Tibial nerve (tissue), 4 donors: ENCODE measurements around the gene ARID5B. TPM values are rescaled to one million over a fixed set of nuclear protein-coding genes. Genes with fewer than 3 reads are reported as not detected.

Experiments
- DNase-seq, 2 donors: peaks; one replicate each; pipeline ENCODE4 v3.0.0-alpha.2; 2019; ENCODE audit warnings: low spot score in 2 of 2
- H3K27ac ChIP-seq, 4 donors: fragments of 200-600 bp; sonication (generic) in 3 of 4; one replicate each; pipeline ENCODE4 v1.5.1; 2017 to 2019; ENCODE audit warnings: mild to moderate bottlenecking in 1 of 4
- H3K27me3 ChIP-seq, 2 donors: fragments of 200-600 bp; sonication (generic) in 1 of 2; one replicate each; pipeline versions ENCODE4 v1.5.1 to v1.6.0; 2017 to 2019
- H3K36me3 ChIP-seq, 3 donors: fragments of 200-600 bp; sonication (generic); one replicate each; pipeline ENCODE4 v1.5.1; 2018 to 2019
- H3K4me1 ChIP-seq, 4 donors: fragments of 200-600 bp; sonication (generic) in 3 of 4; one replicate each; pipeline ENCODE4 v1.5.1; 2017 to 2019
- H3K4me3 ChIP-seq, 4 donors: fragments of 200-600 bp; sonication (generic) in 3 of 4; one replicate each; pipeline ENCODE4 v1.5.1; 2017 to 2019; ENCODE audit warnings: mild to moderate bottlenecking in 1 of 4, moderate library complexity in 1 of 4
- H3K9me3 ChIP-seq, 4 donors: fragments of 200-600 bp; sonication (generic) in 3 of 4; one replicate each; pipeline ENCODE4 v1.5.1; 2017 to 2019
- CTCF ChIP-seq, 5 experiments: fragments of 200-600 bp in 3 of 5; fragments of 450-650 bp in 2 of 5; sonication (generic) in 3 of 5; IDR thresholded peaks; one replicate each; pipeline ENCODE4 v1.5.1; 2016 to 2019; ENCODE audit warnings: antibody characterized with exemption in 5 of 5, mild to moderate bottlenecking in 3 of 5, moderate library complexity in 2 of 5
- EP300 ChIP-seq, 2 donors: sonication (generic); formaldehyde crosslinking; IDR thresholded peaks; one replicate each; pipeline ENCODE4 v1.6.1; 2017; ENCODE audit warnings: antibody characterized with exemption in 2 of 2, mild to moderate bottlenecking in 1 of 2
- POLR2A ChIP-seq, 2 donors: fragments of 450-650 bp; IDR thresholded peaks; one replicate each; pipeline ENCODE4 v1.6.1; 2017; ENCODE audit warnings: antibody characterized with exemption in 2 of 2, mild to moderate bottlenecking in 2 of 2, moderate library complexity in 2 of 2
- WGBS, 2 donors: methylation state at CpG; one replicate each; pipeline ENCODE4 v1.1.5; 2018; 5-methylcytosine and 5-hydroxymethylcytosine counted together
- total RNA-seq, 4 donors: library from RNA; depleted of rRNA; stranded (reverse); fragments of >200 nt; gene quantifications; one replicate each; pipeline ENCODE4 v1.1.0, GENCODE V29; 2016

Gene ARID5B
- total RNA-seq, 4 donors from 2014 or later = 47.4 to 82.2 (median 62.6) TPM

GRCh38 chr10:62081341-62082270, 180.1 kb downstream of the ARID5B start:
- DNase-seq = no peak
- Histone ChIP-seq H3K27me3 (no peaks in the 10 kb centered on the region), H3K4me1 (peaks cover 5 to 86% (median 68%) of the 10 kb centered on the region in 4 donors), H3K4me3 (no peak overlapping the region), H3K36me3 (peaks cover 0 to 22% (median 4%) of the 10 kb centered on the region in 3 donors), H3K9me3 (no peaks in the 10 kb centered on the region), H3K27ac (peak overlapping the region; percentile 38 to 85 (median 78))
- 60% methylated on average over 5 of the region's 5 CpGs for WGBS, 2 donors
- TF ChIP-seq POLR2A (IDR thresholded peaks at IDR 0.05) (no peak), CTCF (IDR thresholded peaks at IDR 0.05) (no peak), EP300 (IDR thresholded peaks at IDR 0.05) (no peak)

- no peak for TF ChIP-seq EP300 (IDR thresholded peaks at IDR 0.05)
- TF ChIP-seq CTCF (IDR thresholded peaks at IDR 0.05) = no peak
- TF ChIP-seq POLR2A (IDR thresholded peaks at IDR 0.05) = no peak
- WGBS, 2 donors = 73 to 79% methylated on average over 1 of the region's 1 CpG
- Histone ChIP-seq H3K27ac (peak overlapping the region; percentile 38 to 85 (median 78)), H3K36me3 (peaks cover 0 to 25% (median 4%) of the 10 kb centered on the region in 3 donors), H3K27me3 (no peaks in the 10 kb centered on the region), H3K4me1 (peaks cover 5 to 79% (median 61%) of the 10 kb centered on the region in 4 donors), H3K4me3 (no peak overlapping the region), H3K9me3 (no peaks in the 10 kb centered on the region)
- no peak for DNase-seq
Observed at GRCh38 chr10:62082271-62082656, 180.8 kb downstream of the ARID5B start.

GRCh38 chr10:62082729-62083411, 181.4 kb downstream of the ARID5B start:
- Histone ChIP-seq H3K36me3 (peaks cover 0 to 30% (median 4%) of the 10 kb centered on the region in 3 donors), H3K27ac (peak overlapping the region; percentile 38 to 85 (median 78)), H3K9me3 (no peaks in the 10 kb centered on the region), H3K4me1 (peaks cover 5 to 76% (median 55%) of the 10 kb centered on the region in 4 donors), H3K4me3 (no peak overlapping the region), H3K27me3 (no peaks in the 10 kb centered on the region)
- WGBS, 2 donors = 14 to 23% methylated on average over 7 of the region's 7 CpGs
- no peak for DNase-seq
- no peak for TF ChIP-seq CTCF (IDR thresholded peaks at IDR 0.05)
- no peak for TF ChIP-seq EP300 (IDR thresholded peaks at IDR 0.05)
- no peak for TF ChIP-seq POLR2A (IDR thresholded peaks at IDR 0.05)

GRCh38 chr10:62083412-62084267, 182.1 kb downstream of the ARID5B start:
- no peak for TF ChIP-seq CTCF (IDR thresholded peaks at IDR 0.05)
- TF ChIP-seq EP300 (IDR thresholded peaks at IDR 0.05) = peak in 1 of 2 donors; percentile 62
- no peak for TF ChIP-seq POLR2A (IDR thresholded peaks at IDR 0.05)
- Histone ChIP-seq H3K27me3 (no peaks in the 10 kb centered on the region), H3K36me3 (peaks cover 0 to 36% (median 4%) of the 10 kb centered on the region in 3 donors), H3K27ac (peak overlapping the region; percentile 38 to 85 (median 78)), H3K4me1 (peaks cover 5 to 75% (median 49%) of the 10 kb centered on the region in 4 donors), H3K4me3 (no peak overlapping the region), H3K9me3 (no peaks in the 10 kb centered on the region)
- WGBS, 2 donors = 41 to 53% methylated on average over 3 of the region's 3 CpGs
- DNase-seq = no peak
